NCI-H460 (cell line): ENCODE results near the gene GPR42. TPM values are rescaled to one million over a fixed set of nuclear protein-coding genes. Genes with fewer than 3 reads are reported as not detected.

Source experiments
- DNase-seq: peaks from one replicate; pipeline ENCODE4 v3.0.0-alpha.2; 2016; ENCODE audit warnings: low read depth; ENCODE audit errors: extremely low read depth
- polyA plus RNA-seq: library from polyadenylated mRNA; depleted of rRNA; stranded (reverse); fragments of >200 nt; gene quantifications from 2 replicates; pipeline ENCODE4 v1.2.3, GENCODE V29; 2014; cell fraction: nucleus; rRNA removed
- total RNA-seq: library from RNA; depleted of rRNA; stranded (reverse); fragments of >200 nt; shearing (Covaris generic); gene quantifications from 2 replicates; pipeline ENCODE4 v1.2.3, GENCODE V29; 2014; rRNA removed

Gene GPR42, protein sequence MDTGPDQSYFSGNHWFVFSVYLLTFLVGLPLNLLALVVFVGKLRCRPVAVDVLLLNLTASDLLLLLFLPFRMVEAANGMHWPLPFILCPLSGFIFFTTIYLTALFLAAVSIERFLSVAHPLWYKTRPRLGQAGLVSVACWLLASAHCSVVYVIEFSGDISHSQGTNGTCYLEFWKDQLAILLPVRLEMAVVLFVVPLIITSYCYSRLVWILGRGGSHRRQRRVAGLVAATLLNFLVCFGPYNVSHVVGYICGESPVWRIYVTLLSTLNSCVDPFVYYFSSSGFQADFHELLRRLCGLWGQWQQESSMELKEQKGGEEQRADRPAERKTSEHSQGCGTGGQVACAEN
- total RNA-seq = not detected in 2 replicates
- polyA plus RNA-seq = not detected in 2 replicates

DNA sequence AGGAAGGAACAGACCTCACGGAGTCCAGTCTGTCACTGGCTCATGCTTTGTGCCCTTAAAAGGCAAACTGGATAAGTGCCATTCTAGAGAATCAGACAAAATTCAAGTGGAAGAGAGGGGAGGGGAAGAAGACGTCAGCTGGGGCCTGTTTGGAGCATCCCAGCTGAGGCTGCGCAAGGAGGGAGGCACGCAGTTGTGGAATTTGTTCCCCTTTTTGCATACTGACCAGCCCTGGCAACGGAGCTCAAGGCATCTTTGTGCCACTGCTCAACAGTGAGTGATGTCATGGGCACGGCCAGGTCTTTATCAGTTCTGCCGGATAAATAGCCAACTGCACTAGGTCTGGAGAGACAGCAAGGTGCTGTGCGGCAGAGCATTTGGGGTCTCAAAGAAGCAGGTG lies at the start of gene GPR42:
Gene GPR42 (plus strand): TSS at position 347 of the 400 bp plus-strand sequence. CDS start 292 bp downstream, outside the sequence.
- DNase-seq = no peak

GRCh38 chr19:35321291-35321690 lies 49.6 kb upstream of the GPR42 start:
- DNase-seq = no peak

DNA sequence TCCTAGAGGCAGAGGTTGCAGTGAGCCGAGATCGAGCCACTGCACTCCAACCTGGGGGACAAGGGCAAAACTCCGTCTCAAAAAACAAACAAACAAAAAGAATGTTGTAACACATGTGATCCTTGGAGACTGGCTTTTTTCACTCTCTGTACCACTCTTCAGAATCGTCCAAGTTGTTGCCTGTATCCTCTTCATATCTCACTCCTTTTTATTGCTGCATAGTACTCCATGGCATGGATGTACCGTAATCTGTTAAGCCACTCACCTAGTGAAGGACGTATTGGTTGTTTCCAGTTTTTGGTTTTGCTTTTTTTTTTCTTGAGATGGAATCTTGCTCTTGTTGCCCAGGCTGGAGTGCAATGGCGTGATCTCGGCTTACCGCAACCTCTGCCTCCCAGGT lies 48.9 kb upstream of the GPR42 start:
- no peak for DNase-seq

GRCh38 chr19:35327642-35328041 lies 43.2 kb upstream of the GPR42 start:
- no peak for DNase-seq

DNA sequence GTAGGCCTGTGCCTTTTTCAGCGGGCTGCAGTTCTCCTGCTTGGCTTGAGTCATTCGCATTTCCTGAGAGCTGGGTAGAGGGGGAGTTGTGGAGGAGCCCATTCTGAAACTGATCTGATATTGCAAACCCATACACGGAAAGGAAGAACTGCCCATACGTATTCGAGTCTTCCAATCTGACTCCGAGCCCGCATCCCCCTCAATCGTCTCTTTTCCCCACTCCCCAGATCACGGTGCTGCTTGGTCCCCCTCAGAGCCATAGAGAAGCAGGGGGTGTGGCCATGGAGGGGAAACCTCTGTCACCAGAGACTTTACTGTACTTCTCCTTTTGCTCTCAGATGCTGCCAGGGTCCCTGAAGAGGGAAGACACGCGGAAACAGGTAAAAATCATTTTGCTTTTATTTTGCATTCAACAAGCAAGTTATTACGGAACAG lies 42.0 kb upstream of the GPR42 start, which contains the start of gene CD22:
Gene CD22 (plus strand): TSS at position 337 of the 435 bp plus-strand sequence. CDS start 2,854 bp downstream, outside the sequence.
- DNase-seq = no peak

DNA sequence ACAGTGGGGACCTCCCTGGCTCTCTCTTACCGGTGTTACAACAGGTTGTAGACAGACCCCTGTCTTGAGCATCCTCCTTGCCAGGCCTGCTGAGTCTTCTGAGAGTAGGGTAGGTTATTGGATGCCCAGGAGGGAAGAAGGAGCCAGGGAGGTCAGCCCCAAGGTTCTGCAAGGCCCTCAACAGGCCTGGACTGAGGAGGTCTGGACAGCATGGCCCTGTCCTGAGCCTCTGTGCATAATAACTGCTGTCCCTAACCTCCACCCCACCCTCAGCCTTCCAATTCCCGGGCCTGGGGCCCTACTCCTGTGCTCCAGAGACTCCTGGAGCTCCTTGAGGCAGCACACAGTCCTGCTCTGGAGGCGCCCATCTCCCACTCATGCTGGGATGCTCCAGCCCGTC lies 41.5 kb upstream of the GPR42 start:
- DNase-seq = no peak

- no peak for DNase-seq
Observed at GRCh38 chr19:35330475-35330874, 40.4 kb upstream of the GPR42 start.

- no peak for DNase-seq
Observed at GRCh38 chr19:35331551-35332214, 39.2 kb upstream of the GPR42 start.

DNA sequence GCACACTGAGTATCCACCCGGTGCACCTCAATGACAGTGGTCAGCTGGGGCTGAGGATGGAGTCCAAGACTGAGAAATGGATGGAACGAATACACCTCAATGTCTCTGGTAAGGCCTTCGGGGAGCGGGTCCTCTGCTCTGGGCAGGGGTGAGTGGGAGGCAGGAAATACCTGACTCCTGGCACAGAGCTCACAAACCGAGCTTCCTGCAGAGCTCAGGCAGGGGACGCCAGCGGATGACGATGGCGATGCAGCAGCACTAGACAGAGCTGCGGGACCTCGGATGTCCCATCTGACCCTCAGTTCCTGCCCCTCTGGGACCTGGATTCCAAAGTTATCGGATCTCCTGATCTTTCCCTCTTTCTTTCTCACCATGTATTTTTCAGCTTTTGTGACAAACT lies 38.1 kb upstream of the GPR42 start:
- no peak for DNase-seq

GRCh38 chr19:35334144-35334753 lies 36.6 kb upstream of the GPR42 start:
- DNase-seq = no peak

- no peak for DNase-seq
Observed at GRCh38 chr19:35336166-35336955, 34.5 kb upstream of the GPR42 start.

GRCh38 chr19:35337097-35337983 lies 33.5 kb upstream of the GPR42 start:
- DNase-seq = no peak

GRCh38 chr19:35337984-35338296 lies 32.9 kb upstream of the GPR42 start:
- DNase-seq = no peak

GRCh38 chr19:35340431-35340830 lies 30.4 kb upstream of the GPR42 start:
- DNase-seq = no peak

DNA sequence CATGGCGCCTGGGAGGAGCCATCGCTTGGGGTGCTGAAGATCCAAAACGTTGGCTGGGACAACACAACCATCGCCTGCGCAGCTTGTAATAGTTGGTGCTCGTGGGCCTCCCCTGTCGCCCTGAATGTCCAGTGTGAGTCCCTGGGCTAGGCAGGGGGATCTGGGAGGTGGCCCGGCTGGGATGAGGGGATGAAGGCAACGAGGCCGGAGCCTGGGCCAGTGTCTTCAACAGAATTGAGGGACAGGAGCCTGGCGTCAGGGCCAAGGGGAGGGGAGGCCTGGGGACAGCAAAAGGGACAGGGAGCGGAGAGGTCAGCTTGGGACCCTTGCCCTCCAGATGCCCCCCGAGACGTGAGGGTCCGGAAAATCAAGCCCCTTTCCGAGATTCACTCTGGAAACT lies 29.9 kb upstream of the GPR42 start:
- DNase-seq = no peak

DNA sequence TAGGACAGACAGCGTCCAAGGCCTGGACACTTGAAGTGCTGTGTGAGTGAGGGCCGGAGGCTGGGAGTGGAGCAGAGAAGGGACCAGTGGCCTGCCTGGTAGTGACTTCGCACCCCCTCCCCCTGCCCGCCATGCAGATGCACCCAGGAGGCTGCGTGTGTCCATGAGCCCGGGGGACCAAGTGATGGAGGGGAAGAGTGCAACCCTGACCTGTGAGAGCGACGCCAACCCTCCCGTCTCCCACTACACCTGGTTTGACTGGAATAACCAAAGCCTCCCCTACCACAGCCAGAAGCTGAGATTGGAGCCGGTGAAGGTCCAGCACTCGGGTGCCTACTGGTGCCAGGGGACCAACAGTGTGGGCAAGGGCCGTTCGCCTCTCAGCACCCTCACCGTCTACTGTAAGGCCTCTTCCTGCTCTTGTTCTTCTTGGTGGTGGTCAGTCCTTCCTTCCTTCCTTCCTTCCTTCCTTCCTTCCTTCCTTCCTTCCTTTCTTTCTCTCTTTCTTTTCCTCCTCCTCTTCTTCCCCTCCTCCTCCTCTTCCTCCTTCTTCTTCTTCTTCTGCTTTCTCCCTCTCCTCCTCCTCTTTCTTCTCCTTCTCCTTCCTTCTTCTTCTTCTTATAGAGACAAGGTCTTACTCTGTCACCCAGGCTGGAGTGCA lies 29.2 kb upstream of the GPR42 start:
- DNase-seq = no peak

DNA sequence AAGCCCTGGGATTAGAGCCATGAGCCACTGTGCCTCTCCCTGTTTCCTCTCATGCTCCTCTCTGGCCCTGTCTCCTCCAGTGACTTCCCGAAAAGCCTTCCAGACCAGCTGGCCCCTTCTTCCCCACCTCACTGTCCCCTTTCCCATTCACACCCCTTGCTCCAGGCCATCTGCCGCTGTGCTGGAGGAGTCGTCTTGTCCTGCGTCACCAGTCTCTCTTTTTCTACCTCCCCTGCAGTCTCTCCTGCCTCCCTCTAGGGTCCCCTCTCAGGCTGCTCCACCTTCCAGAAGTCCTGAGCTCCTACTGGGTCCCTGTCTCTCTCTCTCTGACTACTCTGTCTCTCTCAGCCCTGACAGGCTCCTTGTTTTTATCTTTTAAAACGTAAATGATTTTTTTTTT lies 28.4 kb upstream of the GPR42 start:
- no peak for DNase-seq

GRCh38 chr19:35344511-35345031 lies 26.3 kb upstream of the GPR42 start:
- no peak for DNase-seq

DNA sequence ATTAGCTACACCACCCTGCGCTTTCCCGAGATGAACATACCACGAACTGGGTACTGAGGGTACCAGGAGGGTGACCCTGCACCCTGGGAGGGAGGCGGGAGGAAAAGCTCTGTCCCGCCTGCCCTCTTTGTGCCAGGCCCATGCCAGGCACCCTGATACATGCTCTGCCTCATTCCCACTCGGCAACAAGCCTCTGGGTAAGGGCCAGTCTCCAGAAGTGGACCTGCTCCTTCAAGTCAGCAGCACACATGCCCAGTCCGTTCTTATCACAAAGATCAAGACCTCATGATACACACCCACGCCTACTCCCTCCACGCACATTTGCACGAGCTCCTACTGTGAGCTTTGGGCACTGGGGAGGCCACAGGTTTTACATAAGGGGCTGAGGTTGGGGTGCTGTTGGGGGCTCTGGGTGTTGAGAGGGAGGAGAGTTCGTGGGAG lies 25.2 kb upstream of the GPR42 start:
- no peak for DNase-seq
